Vagina (tissue), 2 donors: ENCODE data around the gene PHIP.

ENCODE experiments used
- POLR2A ChIP-seq, 2 donors: fragments of 450-650 bp; IDR thresholded peaks; one replicate each; pipeline ENCODE4 v1.6.1; 2017; ENCODE audit warnings: antibody characterized with exemption in 2 of 2, mild to moderate bottlenecking in 2 of 2, moderate library complexity in 2 of 2
- POLR2AphosphoS5 ChIP-seq, 2 donors: sonication (generic); formaldehyde crosslinking; IDR thresholded peaks; one replicate each; pipeline ENCODE4 v1.9.0; 2017; ENCODE audit warnings: antibody characterized with exemption in 2 of 2, mild to moderate bottlenecking in 2 of 2, low read depth in 1 of 2; ENCODE audit not compliant: insufficient read depth in 1 of 2
- TF ChIP-seq, protein P1 (sequence below), 3 experiments: fragments of 450-650 bp in 2 of 3; fragments of 200-600 bp in 1 of 3; sonication (generic) in 1 of 3; IDR thresholded peaks; one replicate each; pipeline ENCODE4 v1.5.1; 2017 to 2019; ENCODE audit warnings: antibody characterized with exemption in 3 of 3, mild to moderate bottlenecking in 2 of 3, moderate library complexity in 2 of 3

GRCh38 chr6:79127660-79128059 is 49.6 kb upstream of the PHIP start:
- TF ChIP-seq, protein P1, sequence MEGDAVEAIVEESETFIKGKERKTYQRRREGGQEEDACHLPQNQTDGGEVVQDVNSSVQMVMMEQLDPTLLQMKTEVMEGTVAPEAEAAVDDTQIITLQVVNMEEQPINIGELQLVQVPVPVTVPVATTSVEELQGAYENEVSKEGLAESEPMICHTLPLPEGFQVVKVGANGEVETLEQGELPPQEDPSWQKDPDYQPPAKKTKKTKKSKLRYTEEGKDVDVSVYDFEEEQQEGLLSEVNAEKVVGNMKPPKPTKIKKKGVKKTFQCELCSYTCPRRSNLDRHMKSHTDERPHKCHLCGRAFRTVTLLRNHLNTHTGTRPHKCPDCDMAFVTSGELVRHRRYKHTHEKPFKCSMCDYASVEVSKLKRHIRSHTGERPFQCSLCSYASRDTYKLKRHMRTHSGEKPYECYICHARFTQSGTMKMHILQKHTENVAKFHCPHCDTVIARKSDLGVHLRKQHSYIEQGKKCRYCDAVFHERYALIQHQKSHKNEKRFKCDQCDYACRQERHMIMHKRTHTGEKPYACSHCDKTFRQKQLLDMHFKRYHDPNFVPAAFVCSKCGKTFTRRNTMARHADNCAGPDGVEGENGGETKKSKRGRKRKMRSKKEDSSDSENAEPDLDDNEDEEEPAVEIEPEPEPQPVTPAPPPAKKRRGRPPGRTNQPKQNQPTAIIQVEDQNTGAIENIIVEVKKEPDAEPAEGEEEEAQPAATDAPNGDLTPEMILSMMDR (IDR thresholded peaks at IDR 0.05) = no peak
- TF ChIP-seq POLR2A (IDR thresholded peaks at IDR 0.05) (no peak), POLR2AphosphoS5 (IDR thresholded peaks at IDR 0.05; ENCODE audit: insufficient read depth in 1 of 2, low read depth in 1 of 2) (no peak)
